Ishikawa (cell line): ENCODE data around the gene RIPK4.

ENCODE experiments used
- CEBPB ChIP-seq: IDR thresholded peaks from 2 replicates; pipeline ENCODE4 v1.6.1; 2012
- EP300 ChIP-seq: IDR thresholded peaks from 2 replicates; pipeline ENCODE4 v1.6.1; 2012; ENCODE audit warnings: borderline replicate concordance
- FOXM1 ChIP-seq: IDR thresholded peaks from 2 replicates; pipeline ENCODE4 v1.6.1; 2012; ENCODE audit warnings: low read depth, borderline replicate concordance
- TF ChIP-seq, protein P1 (sequence below): IDR thresholded peaks from 2 replicates; pipeline ENCODE4 v1.6.1; 2012; ENCODE audit warnings: low read depth, mild to moderate bottlenecking

DNA sequence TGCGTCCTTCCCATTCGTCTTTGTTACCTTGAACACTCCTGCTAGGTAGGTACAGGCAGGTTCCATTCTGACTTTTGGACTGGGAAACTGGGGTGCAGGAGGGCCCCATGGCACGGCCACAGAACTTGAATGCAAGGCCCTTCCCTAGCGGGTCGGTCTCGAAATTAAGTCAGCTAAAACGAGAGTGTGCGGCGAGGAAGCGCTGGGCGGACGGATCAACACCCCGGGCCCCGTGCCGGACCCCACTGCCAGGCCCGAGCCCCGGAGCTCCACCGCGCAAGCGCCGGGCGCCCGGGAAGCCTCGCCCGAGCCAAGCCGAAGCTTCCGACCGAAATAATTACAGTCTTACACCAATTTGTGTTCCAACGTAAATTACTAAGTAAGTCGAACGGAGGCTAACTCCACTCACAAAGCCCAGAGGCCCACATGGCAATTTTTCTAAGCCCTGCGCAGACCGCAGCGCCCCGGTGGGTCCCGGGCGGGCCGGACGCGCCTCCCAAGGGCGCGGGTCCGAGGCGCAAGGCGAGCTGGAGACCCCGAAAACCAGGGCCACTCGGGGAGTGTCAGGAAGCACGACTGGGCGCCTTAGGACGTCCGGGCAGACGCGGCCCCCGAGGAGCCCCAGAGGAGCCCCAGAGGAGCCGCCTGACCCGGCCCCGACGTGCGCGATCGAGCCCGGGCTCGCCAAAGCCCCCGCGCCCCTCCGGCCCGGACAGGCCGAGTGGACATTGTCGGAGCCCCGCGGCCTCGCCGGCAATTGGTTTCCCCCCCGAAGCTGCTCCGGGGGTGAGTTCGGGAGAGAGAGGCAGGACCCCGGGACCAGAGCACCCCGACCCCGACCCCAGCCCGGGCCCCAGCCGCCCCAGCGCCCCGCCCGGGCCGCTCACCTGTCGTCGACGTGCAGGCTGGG lies 624 bp downstream of the RIPK4 start:
- TF ChIP-seq EP300 (no peak), FOXM1 (no peak), CEBPB (no peak)
- TF ChIP-seq, protein P1, sequence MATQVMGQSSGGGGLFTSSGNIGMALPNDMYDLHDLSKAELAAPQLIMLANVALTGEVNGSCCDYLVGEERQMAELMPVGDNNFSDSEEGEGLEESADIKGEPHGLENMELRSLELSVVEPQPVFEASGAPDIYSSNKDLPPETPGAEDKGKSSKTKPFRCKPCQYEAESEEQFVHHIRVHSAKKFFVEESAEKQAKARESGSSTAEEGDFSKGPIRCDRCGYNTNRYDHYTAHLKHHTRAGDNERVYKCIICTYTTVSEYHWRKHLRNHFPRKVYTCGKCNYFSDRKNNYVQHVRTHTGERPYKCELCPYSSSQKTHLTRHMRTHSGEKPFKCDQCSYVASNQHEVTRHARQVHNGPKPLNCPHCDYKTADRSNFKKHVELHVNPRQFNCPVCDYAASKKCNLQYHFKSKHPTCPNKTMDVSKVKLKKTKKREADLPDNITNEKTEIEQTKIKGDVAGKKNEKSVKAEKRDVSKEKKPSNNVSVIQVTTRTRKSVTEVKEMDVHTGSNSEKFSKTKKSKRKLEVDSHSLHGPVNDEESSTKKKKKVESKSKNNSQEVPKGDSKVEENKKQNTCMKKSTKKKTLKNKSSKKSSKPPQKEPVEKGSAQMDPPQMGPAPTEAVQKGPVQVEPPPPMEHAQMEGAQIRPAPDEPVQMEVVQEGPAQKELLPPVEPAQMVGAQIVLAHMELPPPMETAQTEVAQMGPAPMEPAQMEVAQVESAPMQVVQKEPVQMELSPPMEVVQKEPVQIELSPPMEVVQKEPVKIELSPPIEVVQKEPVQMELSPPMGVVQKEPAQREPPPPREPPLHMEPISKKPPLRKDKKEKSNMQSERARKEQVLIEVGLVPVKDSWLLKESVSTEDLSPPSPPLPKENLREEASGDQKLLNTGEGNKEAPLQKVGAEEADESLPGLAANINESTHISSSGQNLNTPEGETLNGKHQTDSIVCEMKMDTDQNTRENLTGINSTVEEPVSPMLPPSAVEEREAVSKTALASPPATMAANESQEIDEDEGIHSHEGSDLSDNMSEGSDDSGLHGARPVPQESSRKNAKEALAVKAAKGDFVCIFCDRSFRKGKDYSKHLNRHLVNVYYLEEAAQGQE: no peak
